Stimulated activated CD8-positive, alpha-beta memory T cell treated with anti-CD3 and anti-CD28 coated beads, Interleukin-15, amount 100 ng/mL, for 4 hours (primary cell): Measurements from ENCODE around the gene EXOSC5.
"Not testable (repeated sequence)": the region's sequence is repeated elsewhere in the genome, so short reads cannot be mapped to it uniquely, and the experiment has no call there.

Experiments
- DNase-seq, 2 donors: peaks; one replicate each; pipeline ENCODE4 v3.0.0-alpha.2; 2020; ENCODE audit warnings: low read depth in 2 of 2

Gene EXOSC5

GRCh38 chr19:41405776-41406175, 8.6 kb upstream of the EXOSC5 start:
- DNase-seq = no peak

GRCh38 chr19:41403181-41403970, 6.2 kb upstream of the EXOSC5 start:
- no peak for DNase-seq

GRCh38 chr19:41402010-41402409, 4.9 kb upstream of the EXOSC5 start:
- no peak for DNase-seq

- no peak for DNase-seq
Measured at GRCh38 chr19:41401483-41401882, 4.3 kb upstream of the EXOSC5 start.

GRCh38 chr19:41399525-41399924, 2.4 kb upstream of the EXOSC5 start:
- DNase-seq = no peak

- DNase-seq = no peak
Measured at GRCh38 chr19:41399091-41399490, 1.9 kb upstream of the EXOSC5 start.

- no peak for DNase-seq
Measured at GRCh38 chr19:41398598-41398997, 1.4 kb upstream of the EXOSC5 start.

- DNase-seq = no peak
Measured at GRCh38 chr19:41398050-41398418, 875 bp upstream of the EXOSC5 start.

GRCh38 chr19:41395355-41395754, 1.8 kb downstream of the EXOSC5 start:
- DNase-seq = no peak

- DNase-seq = no peak
Measured at GRCh38 chr19:41392775-41393174, 4.4 kb downstream of the EXOSC5 start.

GRCh38 chr19:41391618-41392017, 5.5 kb downstream of the EXOSC5 start:
- DNase-seq = no peak

GRCh38 chr19:41386442-41386841, 10.7 kb downstream of the EXOSC5 start:
- no peak for DNase-seq

- DNase-seq = no peak
Measured at GRCh38 chr19:41384351-41384750, 12.8 kb downstream of the EXOSC5 start.

GRCh38 chr19:41381536-41381935, 15.6 kb downstream of the EXOSC5 start:
- DNase-seq = not testable (repeated sequence)

- DNase-seq = no peak
Measured at GRCh38 chr19:41377977-41378709, 19.0 kb downstream of the EXOSC5 start.

GRCh38 chr19:41376998-41377365, 20.2 kb downstream of the EXOSC5 start:
- peak in 1 of 2 donors; percentile 46 for DNase-seq

- no peak for DNase-seq
Measured at GRCh38 chr19:41376241-41376997, 20.7 kb downstream of the EXOSC5 start, which contains the start of gene TMEM91. Gene TMEM91 (plus strand): TSS chr19:41376533. CDS start chr19:41378310, 1,777 bp downstream.

- no peak for DNase-seq
Measured at GRCh38 chr19:41373993-41374392, 23.2 kb downstream of the EXOSC5 start.

- DNase-seq = no peak
Measured at GRCh38 chr19:41372501-41372900, 24.7 kb downstream of the EXOSC5 start.

- DNase-seq = no peak
Measured at GRCh38 chr19:41371541-41371940, 25.6 kb downstream of the EXOSC5 start.

GRCh38 chr19:41371119-41371518, 26.0 kb downstream of the EXOSC5 start:
- not testable (repeated sequence) for DNase-seq

- DNase-seq = no peak
Measured at GRCh38 chr19:41369769-41370168, 27.4 kb downstream of the EXOSC5 start.
